Stimulated activated CD4-positive, alpha-beta T cell treated with anti-CD3 and anti-CD28 coated beads, Interleukin-12 subunit alpha, Interleukin-12 subunit beta, amount 100 ng/mL, for 48 hours (primary cell): Measurements from ENCODE around the gene CHCHD3.

Experiments
- DNase-seq, 3 donors: peaks; one replicate each; pipeline ENCODE4 v3.0.0-alpha.2; 2020; ENCODE audit warnings: low read depth in 2 of 3, low spot score in 1 of 3

The CHCHD3 gene

DNA sequence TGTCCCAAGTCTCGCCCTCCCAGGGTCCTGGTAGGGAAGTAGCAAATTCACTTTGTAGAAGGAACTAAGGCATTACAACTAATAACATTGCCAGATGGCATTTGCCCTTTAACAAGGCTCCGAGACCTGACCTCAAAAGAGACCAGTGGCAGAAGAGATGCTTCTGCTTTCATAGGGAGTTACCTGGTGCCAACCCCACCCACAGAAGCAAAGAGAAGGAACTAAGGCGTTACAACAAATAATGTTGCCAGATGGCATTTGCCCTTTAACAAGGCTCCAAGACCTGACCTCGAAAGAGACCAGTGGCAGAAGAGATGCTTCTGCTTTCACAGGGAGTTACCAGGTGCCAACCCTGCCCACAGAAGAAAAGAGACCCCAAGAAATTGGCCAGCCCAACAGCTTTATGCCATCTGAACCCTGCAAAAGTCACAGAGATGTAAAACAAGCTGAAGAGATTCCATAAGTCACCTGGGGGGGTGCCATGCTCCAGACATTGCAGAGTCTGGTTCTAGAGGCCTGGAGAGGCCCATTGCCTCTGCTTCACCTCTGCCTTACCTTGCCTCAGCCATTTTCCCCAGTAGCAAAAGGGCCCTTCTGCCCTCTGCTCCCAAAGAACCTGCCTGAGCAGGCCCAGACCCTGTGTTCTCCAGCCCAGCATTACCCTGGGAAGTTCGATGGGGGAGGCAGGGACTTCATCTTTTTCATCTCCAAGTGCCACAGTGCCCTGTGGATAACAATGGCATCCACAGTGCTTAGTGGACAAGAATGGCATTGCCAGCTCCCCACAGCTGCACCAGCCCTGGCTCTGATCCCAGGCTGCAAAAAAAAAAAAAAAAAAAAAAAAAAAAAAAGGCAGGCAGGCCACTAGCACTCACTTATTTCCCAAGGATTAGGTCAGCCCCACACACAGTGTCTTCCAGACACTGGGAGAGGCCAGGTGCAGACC lies 326.1 kb downstream of the CHCHD3 start:
- DNase-seq = no peak

DNA sequence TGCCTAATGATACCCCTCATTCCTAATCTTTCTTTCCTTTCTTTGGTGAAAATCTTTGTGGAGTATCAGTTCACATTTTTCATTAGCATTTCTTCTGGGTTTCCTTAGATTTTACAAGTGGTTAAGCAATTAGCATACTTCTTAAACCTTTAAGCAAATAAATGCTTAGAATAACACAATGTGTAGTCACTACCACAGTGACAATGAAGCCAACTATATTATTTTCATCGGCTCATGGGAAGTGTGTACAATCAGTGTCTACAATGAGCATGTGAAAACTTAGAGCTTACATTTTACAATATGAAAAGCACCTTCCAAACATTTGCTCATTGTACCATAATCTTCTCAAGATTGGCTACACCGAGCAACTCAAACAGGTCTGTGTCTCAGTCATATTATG lies 329.5 kb downstream of the CHCHD3 start:
- DNase-seq = no peak

DNA sequence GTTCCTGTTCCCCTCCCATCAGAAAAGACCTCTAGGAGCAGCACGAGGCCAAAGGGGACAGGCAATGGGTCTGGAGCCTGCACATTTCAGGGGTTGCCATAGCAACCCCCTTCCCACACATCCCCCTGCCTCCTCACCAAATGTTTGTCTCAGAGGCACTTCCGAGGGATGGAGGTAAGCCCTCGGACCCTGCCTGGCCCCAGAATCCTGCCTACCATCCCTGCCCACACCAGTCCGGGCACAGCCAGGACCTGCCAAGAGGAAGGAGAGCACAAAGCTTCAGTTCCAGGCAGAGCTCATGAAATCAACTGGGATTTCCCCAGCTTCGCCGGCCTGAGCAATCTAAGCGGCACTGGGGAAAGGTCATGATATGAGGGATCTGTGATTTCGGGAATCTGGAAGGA lies 330.6 kb downstream of the CHCHD3 start:
- no peak for DNase-seq

DNA sequence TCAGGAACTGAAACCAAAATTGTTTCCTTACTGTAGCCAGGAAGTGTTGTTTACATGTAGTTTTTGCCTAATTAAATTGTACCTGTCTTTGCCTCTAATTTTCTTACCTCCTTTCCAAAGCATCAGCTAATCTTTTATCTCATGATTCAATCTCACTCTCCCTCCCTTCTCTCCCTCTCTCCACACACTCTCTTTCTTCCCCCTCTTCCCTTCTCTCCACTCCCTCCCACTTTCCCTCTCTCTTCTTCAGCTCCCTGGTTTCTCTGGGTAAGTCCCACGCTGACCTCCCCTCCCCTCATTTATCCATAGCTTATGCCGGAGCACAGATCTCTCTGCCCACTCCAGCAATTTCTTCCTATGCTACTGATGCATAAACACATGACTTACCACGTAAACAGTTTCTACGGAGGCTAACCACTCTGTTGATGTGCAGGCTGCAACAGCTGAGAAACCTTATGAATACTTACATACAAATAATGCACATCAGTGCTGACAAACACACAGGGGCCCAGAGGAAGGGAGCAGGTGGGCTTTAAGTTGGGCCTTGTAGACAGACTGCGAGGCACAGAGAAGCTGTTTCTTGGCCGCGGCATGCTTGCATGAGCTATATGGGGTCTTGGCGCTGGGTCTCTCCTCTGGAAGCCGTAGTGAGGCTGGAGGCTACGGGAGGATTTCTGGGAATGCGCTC lies 331.2 kb downstream of the CHCHD3 start:
- no peak for DNase-seq

DNA sequence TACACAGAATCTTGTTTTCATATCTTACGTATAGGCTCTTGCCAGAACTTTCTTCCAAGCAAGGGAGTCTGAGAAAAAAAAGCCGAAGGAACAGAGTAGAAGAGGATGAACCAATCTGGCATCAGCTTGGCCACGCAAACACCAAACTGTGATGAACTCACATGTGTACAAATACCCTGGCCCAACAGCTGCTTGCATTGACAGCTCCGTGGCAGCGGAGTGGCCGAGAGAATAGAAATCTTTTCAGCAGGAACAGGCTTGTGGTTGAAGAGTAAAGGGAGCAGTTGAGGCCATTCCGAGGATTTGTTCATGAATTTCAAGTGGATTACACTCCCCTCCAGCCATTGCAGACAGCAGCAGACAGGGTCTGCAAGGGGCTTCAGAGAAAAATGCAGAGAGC lies 331.8 kb downstream of the CHCHD3 start:
- DNase-seq = no peak

- DNase-seq = no peak
Measured at GRCh38 chr7:132745510-132745909, 336.4 kb downstream of the CHCHD3 start.

DNA sequence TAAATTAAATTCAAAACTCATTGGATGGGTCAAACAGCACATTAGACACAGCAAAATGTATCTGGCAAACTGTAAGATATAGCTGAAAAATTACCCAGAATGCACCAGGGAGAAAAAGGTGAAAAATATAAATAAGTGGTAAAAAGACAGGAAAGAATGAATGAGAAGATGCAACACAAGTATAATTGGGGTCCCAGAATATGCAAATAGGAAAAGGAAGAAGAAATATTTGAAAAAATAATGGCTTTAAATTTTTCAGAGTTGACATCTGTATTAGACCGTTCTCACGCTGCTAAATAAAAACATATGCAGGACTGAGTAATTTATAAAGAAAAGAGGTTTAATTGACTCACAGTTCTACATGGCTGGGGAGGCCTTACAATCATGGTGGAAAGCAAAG lies 337.9 kb downstream of the CHCHD3 start:
- no peak for DNase-seq

DNA sequence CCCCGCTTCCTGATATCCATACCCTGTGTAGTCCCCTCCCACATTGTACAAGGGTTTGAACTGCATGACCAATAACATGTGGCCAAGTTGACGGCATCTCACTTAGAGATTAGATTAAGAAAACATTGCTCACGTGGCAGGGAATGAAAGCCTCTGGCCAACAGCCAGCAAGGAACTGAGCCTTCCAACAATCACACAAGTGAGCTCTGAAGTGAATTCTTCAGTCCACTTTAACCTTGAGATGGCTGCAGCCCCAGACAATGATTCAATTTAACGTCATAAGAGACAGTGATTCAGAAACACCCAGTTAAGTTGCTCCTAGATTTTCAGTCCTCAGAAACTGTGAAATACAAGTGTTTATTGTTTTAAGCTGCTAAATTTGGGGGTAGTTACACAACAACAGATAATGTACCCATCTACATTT lies 339.7 kb downstream of the CHCHD3 start:
- no peak for DNase-seq

GRCh38 chr7:132740176-132740575 lies 341.7 kb downstream of the CHCHD3 start:
- DNase-seq = no peak

DNA sequence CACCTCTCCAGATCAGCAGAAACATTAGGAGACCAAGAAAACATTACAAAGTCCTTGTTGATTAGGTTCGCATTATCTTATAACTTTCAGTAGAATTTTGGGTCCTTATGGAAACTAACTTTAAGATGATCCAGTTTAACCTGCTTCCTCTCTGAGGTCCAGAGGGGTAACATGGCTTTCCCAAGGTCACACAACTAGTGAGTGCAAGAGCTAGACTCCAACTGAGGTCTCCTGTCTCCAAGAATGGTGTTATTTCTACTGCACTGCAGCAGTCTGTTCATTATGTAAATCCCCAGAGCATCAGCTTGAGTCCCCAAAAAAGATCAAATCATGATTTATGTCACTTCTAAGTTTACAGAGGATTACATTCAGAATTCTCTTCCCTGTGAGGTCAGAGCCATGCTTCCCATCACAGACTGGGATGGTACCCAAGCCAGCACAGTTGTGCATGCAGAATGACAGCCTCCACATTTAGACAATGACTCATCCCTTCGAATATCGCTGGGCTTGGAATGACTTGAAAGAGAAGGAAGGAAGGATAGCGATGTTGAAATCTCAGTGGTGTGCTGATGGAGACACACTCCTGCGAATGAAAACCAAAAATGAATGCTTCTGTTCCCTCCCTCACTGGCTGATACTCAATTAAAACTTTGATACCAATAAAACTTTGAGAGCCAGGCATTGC lies 342.5 kb downstream of the CHCHD3 start:
- no peak for DNase-seq

- no peak for DNase-seq
Measured at GRCh38 chr7:132738254-132738653, 343.6 kb downstream of the CHCHD3 start.

- DNase-seq = no peak
Measured at GRCh38 chr7:132735476-132735875, 346.4 kb downstream of the CHCHD3 start.
